Osteocyte (in vitro differentiated cells): Measurements from ENCODE around the gene KRCC1. TPM values are rescaled to one million over a fixed set of nuclear protein-coding genes. Genes with fewer than 3 reads are reported as not detected.
A peak's percentile ranks its signal among the peaks of the same experiment; 100 is the strongest.
"Not testable (repeated sequence)": the region's sequence is repeated elsewhere in the genome, so short reads cannot be mapped to it uniquely, and the experiment has no call there.

Source experiments
- DNase-seq: peaks from one replicate; pipeline ENCODE4 v3.0.0; 2021; ENCODE audit warnings: mixed read lengths; ENCODE audit not compliant: unreplicated experiment; ENCODE audit errors: extremely low spot score
- H3K27ac Mint-ChIP-seq: one replicate; pipeline ENCODE4 v1.8.0; 2021; ENCODE audit warnings: mild to moderate bottlenecking, mixed read lengths; ENCODE audit not compliant: unreplicated experiment
- H3K27me3 Mint-ChIP-seq: one replicate; pipeline ENCODE4 v1.8.0; 2021; ENCODE audit warnings: mixed read lengths; ENCODE audit not compliant: unreplicated experiment
- H3K36me3 Mint-ChIP-seq: one replicate; pipeline ENCODE4 v1.8.0; 2021; ENCODE audit warnings: mixed read lengths; ENCODE audit not compliant: unreplicated experiment
- H3K4me1 Mint-ChIP-seq: one replicate; pipeline ENCODE4 v1.8.0; 2021; ENCODE audit warnings: mixed read lengths; ENCODE audit not compliant: unreplicated experiment
- H3K4me3 Mint-ChIP-seq: one replicate; pipeline ENCODE4 v1.8.0; 2021; ENCODE audit warnings: mild to moderate bottlenecking, moderate library complexity, mixed read lengths; ENCODE audit not compliant: unreplicated experiment
- H3K9me3 Mint-ChIP-seq: one replicate; pipeline ENCODE4 v1.8.0; 2021; ENCODE audit warnings: mixed read lengths; ENCODE audit not compliant: unreplicated experiment
- CTCF ChIP-seq: fragments of 200-600 bp; sonication (generic); IDR thresholded peaks from 2 replicates; pipeline ENCODE4 v1.5.0; 2021; ENCODE audit warnings: antibody characterized with exemption, mild to moderate bottlenecking, moderate library complexity
- total RNA-seq: library from RNA; stranded (reverse); gene quantifications from 2 replicates; pipeline ENCODE4 v1.2.1, GENCODE V29; 2021

The KRCC1 gene
- total RNA-seq, 1 donor from 2014 or later = 22.4 TPM

GRCh38 chr2:88006912-88007439 lies 48.6 kb downstream of the KRCC1 start:
- H3K4me3 Mint-ChIP-seq = no peak overlapping the region
- peak; percentile 53 for DNase-seq
- H3K27ac Mint-ChIP-seq = no peak overlapping the region

DNA sequence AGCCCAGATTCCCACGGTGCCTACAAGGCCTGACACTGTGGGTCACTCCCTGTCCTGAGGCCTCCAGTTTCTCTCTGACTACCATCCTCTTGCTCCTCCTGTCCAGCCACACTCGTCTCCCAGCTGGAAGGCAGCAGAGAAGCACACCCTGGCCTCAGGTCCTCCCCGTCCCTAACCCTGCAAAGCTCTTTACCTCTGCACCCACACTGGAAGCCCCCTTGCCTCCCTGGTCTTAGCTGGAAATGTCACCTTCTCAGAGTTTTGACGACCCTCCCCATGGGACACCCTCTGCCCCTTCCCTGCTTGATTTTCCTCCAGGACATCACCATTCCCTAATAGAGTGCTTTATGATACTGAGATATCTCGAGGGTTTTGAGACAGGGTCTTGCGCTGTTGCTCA lies 49.8 kb downstream of the KRCC1 start:
- Mint-ChIP-seq H3K4me1 (peaks cover 15% of the 10 kb centered on the region), H3K36me3 (no peaks in the 10 kb centered on the region), H3K4me3 (no peak overlapping the region), H3K9me3 (no peaks in the 10 kb centered on the region), H3K27me3 (no peaks in the 10 kb centered on the region), H3K27ac (no peak overlapping the region)
- no peak for TF ChIP-seq CTCF
- DNase-seq = peak; percentile 69

More at GRCh38 chr2:88006912-88007439, 48.6 kb downstream of the KRCC1 start:
- no peaks in the 10 kb centered on the region for H3K27me3 Mint-ChIP-seq
- TF ChIP-seq CTCF = no peak
- no peaks in the 10 kb centered on the region for H3K36me3 Mint-ChIP-seq
- peaks cover 10% of the 10 kb centered on the region for H3K4me1 Mint-ChIP-seq
- no peaks in the 10 kb centered on the region for H3K9me3 Mint-ChIP-seq

DNA sequence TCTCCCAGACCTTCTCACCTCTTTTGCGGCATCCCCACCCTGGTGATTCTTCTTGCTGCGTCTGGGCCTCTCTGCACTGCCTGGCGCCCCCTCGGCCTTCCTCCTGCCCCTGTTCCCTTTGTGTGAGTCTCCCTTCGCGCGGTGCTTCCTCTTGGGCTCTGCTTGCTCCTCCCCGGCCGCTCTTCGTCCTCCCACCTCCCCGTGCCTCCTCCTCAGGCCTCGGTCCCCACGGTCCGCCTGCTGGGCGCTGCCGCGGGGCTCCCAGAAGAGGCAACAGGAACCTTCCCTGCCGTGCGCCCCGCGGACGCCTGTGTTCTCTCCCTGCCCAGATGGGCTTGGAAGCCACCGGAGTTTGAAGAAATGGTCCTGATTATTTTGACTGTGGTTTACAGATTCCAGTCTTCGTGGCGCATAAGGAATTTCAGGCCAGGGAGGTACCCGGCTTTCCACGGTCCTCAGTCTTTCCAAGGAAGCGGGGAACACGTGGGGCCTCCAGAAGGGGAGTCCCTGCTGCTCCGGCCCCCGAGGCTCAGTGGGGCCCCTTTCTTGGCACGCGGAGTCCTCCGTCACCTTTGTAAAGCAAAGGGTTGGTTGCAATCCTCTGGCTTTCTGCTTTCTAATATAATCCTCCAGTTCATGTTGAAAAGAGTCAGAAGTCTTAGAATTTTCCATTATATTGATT lies 52.4 kb downstream of the KRCC1 start:
- H3K4me3 Mint-ChIP-seq = no peak overlapping the region
- no peak for DNase-seq

GRCh38 chr2:88002359-88002707 lies 53.2 kb downstream of the KRCC1 start:
- DNase-seq = no peak
- no peaks in the 10 kb centered on the region for H3K27me3 Mint-ChIP-seq
- H3K9me3 Mint-ChIP-seq = no peaks in the 10 kb centered on the region
- no peak overlapping the region for H3K27ac Mint-ChIP-seq
- H3K36me3 Mint-ChIP-seq = no peaks in the 10 kb centered on the region
- no peak for TF ChIP-seq CTCF
- H3K4me3 Mint-ChIP-seq = no peak overlapping the region
- H3K4me1 Mint-ChIP-seq = peaks cover 21% of the 10 kb centered on the region

More for the DNA sequence above, 52.4 kb downstream of the KRCC1 start:
- peak overlapping the region; percentile 27 for H3K27ac Mint-ChIP-seq
- H3K36me3 Mint-ChIP-seq = no peaks in the 10 kb centered on the region
- no peaks in the 10 kb centered on the region for H3K9me3 Mint-ChIP-seq
- no peaks in the 10 kb centered on the region for H3K27me3 Mint-ChIP-seq
- no peak for TF ChIP-seq CTCF
- peaks cover 21% of the 10 kb centered on the region for H3K4me1 Mint-ChIP-seq

- not testable (repeated sequence) for H3K27ac Mint-ChIP-seq, H3K9me3 Mint-ChIP-seq, H3K4me3 Mint-ChIP-seq, H3K27me3 Mint-ChIP-seq, H3K36me3 Mint-ChIP-seq, DNase-seq
- peaks cover 21% of the 10 kb centered on the region for H3K4me1 Mint-ChIP-seq
Observed at GRCh38 chr2:88000474-88000873, 55.1 kb downstream of the KRCC1 start.
